ENCODE results near the gene AREG.

- TF ChIP-seq EP300 (IDR thresholded peaks at IDR 0.05) = no peak
- TF ChIP-seq CTCF (IDR thresholded peaks at IDR 0.05) = no peak
These were observed 42.1 kb upstream of the AREG start for GRCh38 chr4:74402692-74403456.
